DOHH2 (cell line): ENCODE measurements around the gene PPIE.

Experiments
- EZH2phosphoT487 ChIP-seq: fragments of 200-600 bp; sonication (generic); IDR thresholded peaks from 2 replicates; pipeline ENCODE4 v1.6.1; 2017; ENCODE audit warnings: borderline replicate concordance, mild to moderate bottlenecking, antibody characterized with exemption, low read length, moderate library complexity, mixed read lengths
- TF ChIP-seq, protein P1 (sequence below): fragments of 200-600 bp; sonication (generic); IDR thresholded peaks from one replicate; pipeline ENCODE4 v1.5.1; 2014; ENCODE audit warnings: antibody characterized with exemption, mild to moderate bottlenecking, low read depth, low read length; ENCODE audit not compliant: poor library complexity, severe bottlenecking

DNA sequence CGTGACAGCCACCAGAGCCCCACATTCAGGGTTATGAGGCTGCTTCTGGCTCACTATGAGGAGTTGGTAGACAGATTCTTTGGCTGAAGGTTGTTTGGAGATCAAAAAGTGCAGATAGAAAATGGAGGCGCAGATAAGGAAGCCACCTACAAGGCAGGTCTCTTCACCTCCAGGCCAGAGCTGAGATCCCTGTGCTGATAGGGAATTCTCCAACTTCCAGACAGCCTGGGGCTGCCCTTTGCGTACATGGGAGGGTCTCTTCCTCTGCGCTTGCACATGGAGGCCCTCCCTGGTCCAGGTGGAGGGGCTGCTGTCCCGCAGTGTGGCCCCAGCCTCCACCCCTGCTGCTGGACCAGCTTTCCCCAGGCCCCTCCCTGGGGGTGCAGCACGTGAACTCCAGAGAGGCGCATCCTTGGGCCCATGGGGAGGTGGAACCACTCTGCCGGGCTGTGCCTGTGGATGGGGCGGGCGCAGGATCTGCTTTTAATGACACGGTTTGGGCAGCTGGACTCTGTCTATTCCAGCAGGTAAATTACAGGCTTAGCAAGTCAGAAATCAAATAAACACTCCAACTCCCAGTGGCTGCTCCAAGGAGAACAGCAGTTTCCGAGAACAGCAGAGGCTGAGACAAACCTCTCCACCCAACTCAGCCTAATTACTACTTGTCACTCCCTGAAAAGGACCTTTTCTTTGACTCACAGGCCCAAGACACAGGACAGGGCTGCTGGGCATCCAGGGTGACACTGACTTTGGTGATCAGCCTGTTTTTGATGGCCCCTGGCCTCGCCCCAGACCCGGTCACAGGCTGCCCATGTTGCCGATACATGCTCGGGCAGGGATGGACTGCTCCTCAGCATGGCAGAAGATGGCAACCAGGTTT is 20.1 kb downstream of the PPIE start:
- TF ChIP-seq, protein P1, sequence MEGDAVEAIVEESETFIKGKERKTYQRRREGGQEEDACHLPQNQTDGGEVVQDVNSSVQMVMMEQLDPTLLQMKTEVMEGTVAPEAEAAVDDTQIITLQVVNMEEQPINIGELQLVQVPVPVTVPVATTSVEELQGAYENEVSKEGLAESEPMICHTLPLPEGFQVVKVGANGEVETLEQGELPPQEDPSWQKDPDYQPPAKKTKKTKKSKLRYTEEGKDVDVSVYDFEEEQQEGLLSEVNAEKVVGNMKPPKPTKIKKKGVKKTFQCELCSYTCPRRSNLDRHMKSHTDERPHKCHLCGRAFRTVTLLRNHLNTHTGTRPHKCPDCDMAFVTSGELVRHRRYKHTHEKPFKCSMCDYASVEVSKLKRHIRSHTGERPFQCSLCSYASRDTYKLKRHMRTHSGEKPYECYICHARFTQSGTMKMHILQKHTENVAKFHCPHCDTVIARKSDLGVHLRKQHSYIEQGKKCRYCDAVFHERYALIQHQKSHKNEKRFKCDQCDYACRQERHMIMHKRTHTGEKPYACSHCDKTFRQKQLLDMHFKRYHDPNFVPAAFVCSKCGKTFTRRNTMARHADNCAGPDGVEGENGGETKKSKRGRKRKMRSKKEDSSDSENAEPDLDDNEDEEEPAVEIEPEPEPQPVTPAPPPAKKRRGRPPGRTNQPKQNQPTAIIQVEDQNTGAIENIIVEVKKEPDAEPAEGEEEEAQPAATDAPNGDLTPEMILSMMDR: no peak
- TF ChIP-seq EZH2phosphoT487: no peak
